ENCODE data around the gene ARID4A. TPM values are rescaled to one million over a fixed set of nuclear protein-coding genes. Genes with fewer than 3 reads are reported as not detected.
"Not testable (repeated sequence)": the region's sequence is repeated elsewhere in the genome, so short reads cannot be mapped to it uniquely, and the experiment has no call there.

The ARID4A gene
- total RNA-seq, 1 experiment from 2014 or later: 37.9 TPM

DNA sequence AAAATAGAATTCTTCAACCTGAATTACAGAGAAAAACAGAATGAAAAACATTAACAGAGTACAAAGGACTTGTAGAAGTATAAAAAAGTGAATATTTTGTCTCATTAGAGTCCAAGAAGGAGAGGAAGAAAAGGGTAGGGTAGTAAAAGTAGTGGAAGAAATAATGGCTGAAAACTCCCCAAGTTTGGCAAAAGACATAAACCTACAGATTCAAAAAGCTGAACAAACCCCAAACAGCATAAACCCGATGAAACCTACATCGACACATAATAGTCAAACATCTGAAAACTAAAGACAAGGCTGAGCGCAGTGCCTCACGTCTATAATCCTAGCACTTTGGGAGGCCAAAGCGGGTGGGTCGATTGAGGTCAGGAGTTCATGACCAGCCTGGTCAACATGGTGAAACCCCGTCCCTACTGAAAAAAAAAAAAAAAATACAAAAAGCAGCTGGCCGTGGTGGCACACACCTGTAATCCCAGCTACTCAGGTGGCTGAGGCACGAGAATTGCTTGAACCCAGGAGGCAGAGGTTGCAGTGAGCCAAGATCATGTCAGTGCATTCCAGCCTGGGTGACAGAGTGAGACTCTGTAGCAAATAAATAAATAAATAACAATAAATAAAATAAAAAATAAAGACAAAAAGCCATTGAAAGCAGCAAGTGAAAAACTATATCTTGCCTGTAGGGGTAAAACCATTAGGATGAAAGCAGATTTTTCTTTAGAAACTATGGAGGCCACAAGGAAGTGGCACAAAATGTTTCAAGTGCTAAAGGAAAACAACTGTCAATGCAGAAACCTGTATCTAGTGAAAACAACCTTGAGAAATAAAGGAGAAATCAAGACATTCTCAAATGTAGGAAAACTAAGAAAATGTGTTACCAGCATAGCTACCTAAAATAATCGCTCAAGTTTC, 117.5 kb downstream of the ARID4A start:
- no peaks in the 10 kb centered on the region for H3K4me1 ChIP-seq (ENCODE audit: low read length)
- H3K9me3 ChIP-seq (ENCODE audit: low read length): no peaks in the 10 kb centered on the region
- no peak overlapping the region for H3K4me3 ChIP-seq (ENCODE audit: low read length)
- H3K79me2 ChIP-seq (ENCODE audit: low read length): peaks cover 52% of the 10 kb centered on the region
- DNase-seq: no peak
- H3K9ac ChIP-seq (ENCODE audit: low read length): no peak overlapping the region
- no peaks in the 10 kb centered on the region for H3K9me2 ChIP-seq (replicated peaks; ENCODE audit: insufficient read depth, low read length)
- no peak overlapping the region for H3K4me2 ChIP-seq (ENCODE audit: low read depth, low read length, poor library complexity, severe bottlenecking)
- H3K27me3 ChIP-seq (ENCODE audit: low read length): no peaks in the 10 kb centered on the region
- no peak overlapping the region for H2AFZ ChIP-seq (ENCODE audit: low read length)
- peaks cover 49% of the 10 kb centered on the region for H3K36me3 ChIP-seq (ENCODE audit: insufficient read depth, low read length)
- H4K20me1 ChIP-seq (ENCODE audit: insufficient read depth, low read depth, low read length): no peaks in the 10 kb centered on the region
- H3K27ac ChIP-seq (ENCODE audit: low read length): no peak overlapping the region

DNA sequence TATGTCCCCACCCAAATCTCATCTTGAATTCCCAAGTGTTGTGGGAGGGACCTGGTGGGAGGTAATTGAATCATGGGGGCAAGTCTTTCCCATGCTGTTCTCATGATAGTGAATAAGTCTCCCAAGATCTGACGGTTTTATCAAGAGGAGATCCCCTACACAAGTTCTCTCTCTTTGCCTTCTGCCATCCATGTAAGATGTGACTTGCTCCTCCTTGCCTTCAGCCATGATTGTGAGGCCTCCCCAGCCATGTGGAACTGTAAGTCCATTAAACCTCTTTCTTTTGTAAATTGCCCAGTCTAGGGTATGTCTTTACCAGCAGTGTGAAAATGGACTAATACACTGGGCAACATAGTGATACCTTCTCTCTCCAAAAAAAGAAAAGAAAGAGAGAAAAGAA, 118.6 kb downstream of the ARID4A start:
- not testable (repeated sequence) for H3K27ac ChIP-seq (ENCODE audit: low read length); H2AFZ ChIP-seq (ENCODE audit: low read length); DNase-seq; H3K9ac ChIP-seq (ENCODE audit: low read length); H3K27me3 ChIP-seq (ENCODE audit: low read length); H3K9me2 ChIP-seq (replicated peaks; ENCODE audit: insufficient read depth, low read length); H3K4me2 ChIP-seq (ENCODE audit: low read depth, low read length, poor library complexity, severe bottlenecking); H4K20me1 ChIP-seq (ENCODE audit: insufficient read depth, low read depth, low read length); H3K4me3 ChIP-seq (ENCODE audit: low read length); H3K9me3 ChIP-seq (ENCODE audit: low read length); H3K4me1 ChIP-seq (ENCODE audit: low read length)
- Histone ChIP-seq H3K79me2 (ENCODE audit: low read length) (peaks cover 57% of the 10 kb centered on the region), H3K36me3 (ENCODE audit: insufficient read depth, low read length) (peaks cover 51% of the 10 kb centered on the region)

Small RNAs within 50 kb of the gene (small RNA-seq; reads per million reads assigned to genes)
- gene RNU6-341P: not detected

Other genes starting within 250 kb of the ARID4A start
- 0.07 and 0.75 TPM in 2 replicates for gene ARMH4, start 146.3 kb upstream of the ARID4A start, total RNA-seq (2014; rRNA removed; shearing (Covaris generic); ENCODE audit: low replicate concordance)
- 66.7 and 153 TPM in 2 replicates for gene ACTR10, start 98.4 kb upstream of the ARID4A start, total RNA-seq (2014; rRNA removed; shearing (Covaris generic); ENCODE audit: low replicate concordance)
- gene PSMA3, start 53.7 kb upstream of the ARID4A start, total RNA-seq (2014; rRNA removed; shearing (Covaris generic); ENCODE audit: low replicate concordance): 121 and 169 TPM in 2 replicates
- gene TOMM20L, start 97.4 kb downstream of the ARID4A start, total RNA-seq (2014; rRNA removed; shearing (Covaris generic); ENCODE audit: low replicate concordance): 1.8 TPM in 1 of 2 replicates, not detected in the other
- gene TIMM9, start 129.0 kb downstream of the ARID4A start, total RNA-seq (2014; rRNA removed; shearing (Covaris generic); ENCODE audit: low replicate concordance): 51.3 and 71.7 TPM in 2 replicates
- gene KIAA0586, start 129.2 kb downstream of the ARID4A start, total RNA-seq (2014; rRNA removed; shearing (Covaris generic); ENCODE audit: low replicate concordance): 31.4 and 42.3 TPM in 2 replicates

All from Karpas-422 (cell line).